Nephron progenitor cell (in vitro differentiated cells): ENCODE results near the gene NEXN.
A peak's percentile ranks its signal among the peaks of the same experiment; 100 is the strongest.

ENCODE experiments used
- DNase-seq: peaks from one replicate; pipeline ENCODE4 v3.0.0; 2021
- H3K27ac Mint-ChIP-seq: 2 replicates; pipeline ENCODE4 v1.8.0; 2021; ENCODE audit warnings: mild to moderate bottlenecking, moderate library complexity, mixed read lengths
- H3K27me3 Mint-ChIP-seq: 2 replicates; pipeline ENCODE4 v1.8.0; 2021; ENCODE audit warnings: mild to moderate bottlenecking, low read depth, mixed read lengths; ENCODE audit not compliant: poor library complexity
- H3K36me3 Mint-ChIP-seq: 2 replicates; pipeline ENCODE4 v1.8.0; 2021; ENCODE audit warnings: low read depth, mixed read lengths
- H3K4me1 Mint-ChIP-seq: 2 replicates; pipeline ENCODE4 v1.8.0; 2021; ENCODE audit warnings: mixed read lengths
- H3K4me3 Mint-ChIP-seq: 2 replicates; pipeline ENCODE4 v1.8.0; 2021; ENCODE audit warnings: mild to moderate bottlenecking, moderate library complexity, mixed read lengths
- H3K9me3 Mint-ChIP-seq: 2 replicates; pipeline ENCODE4 v1.8.0; 2021; ENCODE audit warnings: mild to moderate bottlenecking, moderate library complexity, mixed read lengths
- TF ChIP-seq, protein P1 (sequence below): fragments of 200-600 bp; sonication (generic); IDR thresholded peaks from 2 replicates; pipeline ENCODE4 v1.5.0; 2021; ENCODE audit warnings: antibody characterized with exemption

Gene NEXN

DNA sequence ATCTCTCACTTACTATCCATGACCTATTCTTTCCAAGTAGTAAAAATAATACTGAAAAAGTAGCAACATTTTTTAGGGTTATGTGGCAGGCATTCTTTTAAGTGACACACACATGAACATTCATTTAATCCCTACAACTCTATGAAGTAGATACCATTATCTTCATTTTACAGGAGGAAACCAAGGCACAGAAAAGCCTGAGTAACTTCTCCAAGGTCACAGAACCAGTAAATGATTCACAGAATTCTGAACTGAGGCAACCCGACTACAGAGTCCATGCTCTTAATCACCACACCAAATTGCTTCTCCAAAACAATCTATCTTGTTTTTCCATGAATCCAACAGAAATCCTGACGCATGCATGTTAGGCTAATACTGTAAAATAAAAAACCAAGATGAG is 73.0 kb downstream of the NEXN start:
- H3K4me1 Mint-ChIP-seq = no peaks in the 10 kb centered on the region
- peaks cover 79% of the 10 kb centered on the region for H3K36me3 Mint-ChIP-seq
- TF ChIP-seq, protein P1, sequence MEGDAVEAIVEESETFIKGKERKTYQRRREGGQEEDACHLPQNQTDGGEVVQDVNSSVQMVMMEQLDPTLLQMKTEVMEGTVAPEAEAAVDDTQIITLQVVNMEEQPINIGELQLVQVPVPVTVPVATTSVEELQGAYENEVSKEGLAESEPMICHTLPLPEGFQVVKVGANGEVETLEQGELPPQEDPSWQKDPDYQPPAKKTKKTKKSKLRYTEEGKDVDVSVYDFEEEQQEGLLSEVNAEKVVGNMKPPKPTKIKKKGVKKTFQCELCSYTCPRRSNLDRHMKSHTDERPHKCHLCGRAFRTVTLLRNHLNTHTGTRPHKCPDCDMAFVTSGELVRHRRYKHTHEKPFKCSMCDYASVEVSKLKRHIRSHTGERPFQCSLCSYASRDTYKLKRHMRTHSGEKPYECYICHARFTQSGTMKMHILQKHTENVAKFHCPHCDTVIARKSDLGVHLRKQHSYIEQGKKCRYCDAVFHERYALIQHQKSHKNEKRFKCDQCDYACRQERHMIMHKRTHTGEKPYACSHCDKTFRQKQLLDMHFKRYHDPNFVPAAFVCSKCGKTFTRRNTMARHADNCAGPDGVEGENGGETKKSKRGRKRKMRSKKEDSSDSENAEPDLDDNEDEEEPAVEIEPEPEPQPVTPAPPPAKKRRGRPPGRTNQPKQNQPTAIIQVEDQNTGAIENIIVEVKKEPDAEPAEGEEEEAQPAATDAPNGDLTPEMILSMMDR = no peak
- peak overlapping the region; percentile 23 for H3K27ac Mint-ChIP-seq
- no peaks in the 10 kb centered on the region for H3K9me3 Mint-ChIP-seq
- no peak overlapping the region for H3K4me3 Mint-ChIP-seq
- no peak for DNase-seq
- H3K27me3 Mint-ChIP-seq = no peaks in the 10 kb centered on the region

DNA sequence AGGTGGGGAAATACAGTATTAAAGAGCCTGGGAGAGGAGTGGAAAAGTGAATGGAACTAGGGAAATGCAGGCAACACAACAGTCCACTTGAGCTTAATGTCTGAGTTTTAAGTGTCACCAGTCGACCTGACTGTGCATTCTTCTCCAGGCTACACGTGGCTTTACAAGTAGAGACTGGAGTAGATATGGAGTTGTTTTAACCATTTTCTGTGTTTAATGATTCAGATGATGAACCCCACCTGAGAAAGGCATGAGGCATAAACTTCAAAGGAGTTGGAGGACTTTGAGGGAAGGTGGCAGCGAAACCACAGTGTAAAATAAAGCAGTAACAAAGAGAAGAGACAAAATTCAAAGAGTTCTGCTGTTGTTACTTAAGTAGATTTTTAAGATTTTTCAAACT is 77.9 kb downstream of the NEXN start:
- no peak for DNase-seq
- Mint-ChIP-seq H3K4me3 (no peak overlapping the region), H3K4me1 (no peaks in the 10 kb centered on the region), H3K27ac (peak overlapping the region; percentile 56), H3K9me3 (no peaks in the 10 kb centered on the region), H3K27me3 (no peaks in the 10 kb centered on the region), H3K36me3 (peaks cover 80% of the 10 kb centered on the region)
- TF ChIP-seq, protein P1 = no peak

DNA sequence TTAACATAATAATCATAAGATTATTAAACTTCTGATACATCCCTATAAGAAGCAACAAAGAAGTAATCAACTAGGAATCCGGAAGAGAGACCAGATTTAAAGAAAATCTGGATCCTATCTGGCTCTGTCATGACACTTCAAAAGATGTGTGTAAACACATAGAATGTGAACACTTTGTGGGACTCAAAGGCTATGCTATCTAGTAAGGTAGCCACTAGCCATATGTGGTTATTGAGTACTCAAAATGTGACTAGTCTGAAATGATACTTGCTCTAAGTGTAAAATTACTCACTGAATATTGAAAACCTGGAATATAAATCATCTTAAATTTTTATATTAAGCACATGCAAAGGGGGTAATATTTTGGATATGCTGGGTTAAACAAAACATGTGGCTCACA is 81.8 kb downstream of the NEXN start:
- Mint-ChIP-seq H3K36me3 (peaks cover 81% of the 10 kb centered on the region), H3K9me3 (peaks cover 7% of the 10 kb centered on the region), H3K27me3 (no peaks in the 10 kb centered on the region), H3K4me1 (peaks cover 10% of the 10 kb centered on the region), H3K27ac (no peak overlapping the region), H3K4me3 (no peak overlapping the region)
- no peak for DNase-seq
- TF ChIP-seq, protein P1 = no peak

DNA sequence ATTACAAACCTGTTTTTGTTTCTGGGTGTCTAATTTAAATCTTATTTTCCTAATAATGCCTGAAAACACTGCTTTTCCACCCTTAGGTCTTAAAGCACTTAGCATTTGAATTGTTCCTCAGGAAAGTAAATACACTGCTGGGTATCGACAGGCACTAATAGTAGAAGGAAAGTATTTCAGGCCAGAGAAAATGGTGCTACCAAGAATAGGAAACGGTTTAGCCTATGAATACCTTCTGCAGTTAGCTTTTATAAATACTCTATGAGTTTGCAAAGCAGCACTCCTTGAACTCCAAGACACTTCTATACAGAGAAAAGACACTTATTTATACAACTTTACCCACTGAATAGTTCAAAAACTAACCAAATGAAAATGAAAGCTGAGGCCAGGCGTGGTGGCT is 83.7 kb downstream of the NEXN start:
- H3K27ac Mint-ChIP-seq = peak overlapping the region; percentile 68
- H3K4me1 Mint-ChIP-seq = peaks cover 26% of the 10 kb centered on the region
- TF ChIP-seq, protein P1 = no peak
- peaks cover 21% of the 10 kb centered on the region for H3K9me3 Mint-ChIP-seq
- H3K36me3 Mint-ChIP-seq = peaks cover 84% of the 10 kb centered on the region
- DNase-seq = no peak
- H3K27me3 Mint-ChIP-seq = peaks cover 2% of the 10 kb centered on the region
- H3K4me3 Mint-ChIP-seq = peak overlapping the region; percentile 36

DNA sequence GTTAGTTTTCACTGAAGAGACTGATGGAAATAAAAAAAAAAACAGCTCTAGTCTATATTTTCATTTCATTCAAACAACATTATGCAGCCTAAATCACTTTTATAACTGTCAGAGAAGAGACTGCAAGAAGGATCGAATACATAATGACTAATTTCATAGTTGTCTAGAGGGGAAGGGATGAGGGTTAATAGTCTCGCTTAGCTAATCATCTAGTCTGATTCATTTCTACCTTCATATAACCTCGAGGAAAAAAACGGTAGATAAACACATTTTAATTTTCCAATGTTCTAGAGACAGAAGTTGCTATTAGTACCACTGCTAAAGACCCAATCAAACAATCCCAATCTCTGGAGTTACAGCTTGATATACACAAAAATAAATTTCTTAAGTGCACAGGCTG is 87.0 kb downstream of the NEXN start:
- peaks cover 31% of the 10 kb centered on the region for H3K4me1 Mint-ChIP-seq
- TF ChIP-seq, protein P1 = no peak
- H3K4me3 Mint-ChIP-seq = peak overlapping the region; percentile 78
- H3K9me3 Mint-ChIP-seq = peaks cover 21% of the 10 kb centered on the region
- no peak overlapping the region for H3K27ac Mint-ChIP-seq
- peaks cover 2% of the 10 kb centered on the region for H3K27me3 Mint-ChIP-seq
- DNase-seq = no peak
- H3K36me3 Mint-ChIP-seq = peaks cover 60% of the 10 kb centered on the region

DNA sequence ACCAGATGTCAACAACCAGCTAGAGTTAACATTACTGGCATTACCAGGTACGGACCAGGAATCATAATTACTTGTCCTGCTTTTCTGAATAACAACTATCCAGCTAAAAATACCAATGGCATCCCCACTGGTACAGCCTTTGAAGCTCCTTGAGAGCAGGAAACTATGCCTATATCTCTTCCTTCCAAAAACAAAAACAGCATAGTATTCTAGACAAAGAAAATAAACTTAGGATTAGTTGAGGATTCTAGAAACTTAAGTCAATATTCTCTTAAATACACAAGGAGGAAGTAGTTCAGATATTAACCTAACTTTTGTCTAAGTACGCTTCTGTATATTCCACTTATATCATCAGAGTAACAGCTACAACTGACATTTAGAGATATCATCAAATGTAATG is 87.5 kb downstream of the NEXN start:
- TF ChIP-seq, protein P1 = no peak
- Mint-ChIP-seq H3K4me3 (peak overlapping the region; percentile 78), H3K27ac (no peak overlapping the region), H3K36me3 (peaks cover 64% of the 10 kb centered on the region), H3K4me1 (peaks cover 36% of the 10 kb centered on the region), H3K27me3 (peaks cover 2% of the 10 kb centered on the region), H3K9me3 (peaks cover 21% of the 10 kb centered on the region)
- no peak for DNase-seq
